ENCODE data around the gene SUN3.

- TF ChIP-seq POLR2A (IDR thresholded peaks at IDR 0.05; ENCODE audit: control extremely low read depth in 1 of 2, low read depth in 2 of 2, low read length in 2 of 2) (no peak), CTCF (IDR thresholded peaks at IDR 0.05; ENCODE audit: control extremely low read depth in 1 of 3, insufficient read depth in 1 of 3, low read depth in 1 of 3, low read length in 3 of 3) (no peak), GABPA (IDR thresholded peaks at IDR 0.05; ENCODE audit: borderline replicate concordance, insufficient read depth, low read length) (no peak)
Measured at GRCh38 chr7:48041653-48041970, 12.7 kb upstream of the SUN3 start.

Measured in H1 (cell line).